ENCODE measurements around the gene LEMD1. TPM values are rescaled to one million over a fixed set of nuclear protein-coding genes. Genes with fewer than 3 reads are reported as not detected.

Gene LEMD1
- total RNA-seq, 2 donors from 2014 or later = not detected

GRCh38 chr1:205350691-205351141, 71.1 kb downstream of the LEMD1 start:
- no peaks in the 10 kb centered on the region for H3K27me3 ChIP-seq
- ATAC-seq (no peak), DNase-seq (no peak)
- H3K36me3 ChIP-seq (replicated peaks in 1 of 2; ENCODE audit: insufficient read depth in 1 of 2, low read depth in 2 of 2) = no peaks in the 10 kb centered on the region
- intact Hi-C loops (cut with DNase I) = no loop called here
- H3K4me1 ChIP-seq = peaks cover 21% of the 10 kb centered on the region
- TF ChIP-seq, protein P1, sequence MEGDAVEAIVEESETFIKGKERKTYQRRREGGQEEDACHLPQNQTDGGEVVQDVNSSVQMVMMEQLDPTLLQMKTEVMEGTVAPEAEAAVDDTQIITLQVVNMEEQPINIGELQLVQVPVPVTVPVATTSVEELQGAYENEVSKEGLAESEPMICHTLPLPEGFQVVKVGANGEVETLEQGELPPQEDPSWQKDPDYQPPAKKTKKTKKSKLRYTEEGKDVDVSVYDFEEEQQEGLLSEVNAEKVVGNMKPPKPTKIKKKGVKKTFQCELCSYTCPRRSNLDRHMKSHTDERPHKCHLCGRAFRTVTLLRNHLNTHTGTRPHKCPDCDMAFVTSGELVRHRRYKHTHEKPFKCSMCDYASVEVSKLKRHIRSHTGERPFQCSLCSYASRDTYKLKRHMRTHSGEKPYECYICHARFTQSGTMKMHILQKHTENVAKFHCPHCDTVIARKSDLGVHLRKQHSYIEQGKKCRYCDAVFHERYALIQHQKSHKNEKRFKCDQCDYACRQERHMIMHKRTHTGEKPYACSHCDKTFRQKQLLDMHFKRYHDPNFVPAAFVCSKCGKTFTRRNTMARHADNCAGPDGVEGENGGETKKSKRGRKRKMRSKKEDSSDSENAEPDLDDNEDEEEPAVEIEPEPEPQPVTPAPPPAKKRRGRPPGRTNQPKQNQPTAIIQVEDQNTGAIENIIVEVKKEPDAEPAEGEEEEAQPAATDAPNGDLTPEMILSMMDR (IDR thresholded peaks at IDR 0.05) = no peak
- no peak for TF ChIP-seq POLR2A (IDR thresholded peaks at IDR 0.05)
- WGBS, 2 donors = 74 to 87% methylated on average over 8 of the region's 8 CpGs
- H3K27ac ChIP-seq = no peak overlapping the region
- no peak overlapping the region for H3K4me3 ChIP-seq
- no peaks in the 10 kb centered on the region for H3K9me3 ChIP-seq

- TF ChIP-seq POLR2A (IDR thresholded peaks at IDR 0.05) = no peak
- TF ChIP-seq, protein P1 (IDR thresholded peaks at IDR 0.05) = no peak
- Histone ChIP-seq H3K4me1 (peaks cover 20% of the 10 kb centered on the region), H3K36me3 (replicated peaks in 1 of 2; ENCODE audit: insufficient read depth in 1 of 2, low read depth in 2 of 2) (no peaks in the 10 kb centered on the region), H3K27me3 (no peaks in the 10 kb centered on the region), H3K9me3 (no peaks in the 10 kb centered on the region), H3K4me3 (no peak overlapping the region), H3K27ac (no peak overlapping the region)
- intact Hi-C loops (cut with DNase I) = no loop called here
- no peak for ATAC-seq
- 66 to 85% methylated on average over 2 to 4 of the region's 4 CpGs for WGBS, 2 donors
- DNase-seq = no peak
These were observed 71.7 kb downstream of the LEMD1 start for GRCh38 chr1:205350124-205350523.

- Histone ChIP-seq H3K9me3 (no peaks in the 10 kb centered on the region), H3K4me3 (no peak overlapping the region), H3K4me1 (peaks cover 17% of the 10 kb centered on the region), H3K36me3 (replicated peaks in 1 of 2; ENCODE audit: insufficient read depth in 1 of 2, low read depth in 2 of 2) (no peaks in the 10 kb centered on the region), H3K27ac (no peak overlapping the region), H3K27me3 (no peaks in the 10 kb centered on the region)
- ATAC-seq = no peak
- WGBS, 2 donors = 76% methylated on average over 5 of the region's 5 CpGs
- intact Hi-C loops (cut with DNase I) = loop anchor here (10.0 kb wide), 1 partner anchor 136 kb away; no protein-coding TSS in a partner anchor
- no peak for DNase-seq
- TF ChIP-seq, protein P1 (IDR thresholded peaks at IDR 0.05) = no peak
- no peak for TF ChIP-seq POLR2A (IDR thresholded peaks at IDR 0.05)
These were observed 73.0 kb downstream of the LEMD1 start for GRCh38 chr1:205348554-205349487.

- intact Hi-C loops (cut with DNase I) = loop anchor here (10.0 kb wide), 1 partner anchor 138 kb away; no protein-coding TSS in a partner anchor
These were observed 74.8 kb downstream of the LEMD1 start for GRCh38 chr1:205346956-205347574.

More at GRCh38 chr1:205346956-205347574, 74.8 kb downstream of the LEMD1 start:
- WGBS, 2 donors = 79 to 88% methylated on average over 10 of the region's 10 CpGs
- H3K27ac ChIP-seq = no peak overlapping the region
- H3K9me3 ChIP-seq = no peaks in the 10 kb centered on the region
- no peak overlapping the region for H3K4me3 ChIP-seq
- no peak for ATAC-seq
- H3K4me1 ChIP-seq = peaks cover 16% of the 10 kb centered on the region
- no peak for DNase-seq
- TF ChIP-seq, protein P1 (IDR thresholded peaks at IDR 0.05) = no peak
- TF ChIP-seq POLR2A (IDR thresholded peaks at IDR 0.05) = no peak
- peaks cover 0 to 4% of the 10 kb centered on the region in 2 donors for H3K27me3 ChIP-seq
- no peaks in the 10 kb centered on the region for H3K36me3 ChIP-seq (replicated peaks in 1 of 2; ENCODE audit: insufficient read depth in 1 of 2, low read depth in 2 of 2)
